Measurements from ENCODE around the gene SRPK2.

SRPK2 gene

DNA sequence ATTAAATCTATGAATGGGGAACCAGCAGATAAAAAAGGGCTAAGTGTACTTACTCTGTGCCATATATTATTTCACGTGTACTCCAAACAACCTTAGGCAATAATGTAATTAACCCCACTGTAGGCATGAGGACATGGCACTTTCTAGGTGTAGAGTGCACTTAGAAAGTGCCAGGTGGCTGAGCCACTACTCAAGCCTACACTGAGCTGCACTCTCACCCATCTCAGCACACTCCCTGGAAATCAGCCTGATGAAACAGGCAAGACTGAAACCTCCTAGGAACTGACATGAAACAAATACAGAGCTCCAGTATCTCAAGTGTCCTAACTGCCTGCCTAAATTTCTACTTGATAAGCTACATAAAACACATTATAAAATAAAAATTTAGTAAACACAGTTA lies 227.4 kb downstream of the SRPK2 start:
- no peaks in the 10 kb centered on the region for H3K4me1 Mint-ChIP-seq (ENCODE audit: low read depth)
- H3K9me3 Mint-ChIP-seq, result no peaks in the 10 kb centered on the region
- peaks cover 60% of the 10 kb centered on the region for H3K36me3 Mint-ChIP-seq (ENCODE audit: low read depth)
- no peak overlapping the region for H3K27ac Mint-ChIP-seq
- no peak overlapping the region for H3K4me3 Mint-ChIP-seq
- no peaks in the 10 kb centered on the region for H3K27me3 Mint-ChIP-seq
- intact Hi-C loops (cut with micrococcal nuclease), result no loop called here

- H3K27me3 Mint-ChIP-seq, result no peaks in the 10 kb centered on the region
- no peak overlapping the region for H3K27ac Mint-ChIP-seq
- intact Hi-C loops (cut with micrococcal nuclease), result no loop called here
- no peaks in the 10 kb centered on the region for H3K4me1 Mint-ChIP-seq (ENCODE audit: low read depth)
- no peak overlapping the region for H3K4me3 Mint-ChIP-seq
- H3K36me3 Mint-ChIP-seq (ENCODE audit: low read depth), result peaks cover 42% of the 10 kb centered on the region
- no peaks in the 10 kb centered on the region for H3K9me3 Mint-ChIP-seq
Observed at GRCh38 chr7:105157278-105157677, 231.4 kb downstream of the SRPK2 start.

DNA sequence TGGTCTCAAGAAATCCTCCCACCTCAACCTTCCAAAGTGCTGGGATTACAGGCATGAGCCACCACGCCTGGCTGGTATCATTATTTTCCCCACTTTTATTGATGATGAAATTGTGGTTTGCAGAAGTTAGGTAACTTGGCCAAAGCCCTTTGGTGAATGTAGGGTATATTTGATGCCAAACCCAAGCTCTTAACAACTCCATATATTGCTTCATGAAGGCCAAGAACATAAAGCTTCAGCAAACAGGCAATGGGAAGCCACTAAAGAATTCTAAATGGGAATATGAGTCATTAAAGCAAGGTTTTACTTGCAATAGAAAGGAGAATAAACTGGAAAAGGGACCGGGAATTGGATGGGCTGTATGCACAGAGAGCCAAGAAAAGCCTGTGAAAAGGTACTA lies 232.0 kb downstream of the SRPK2 start:
- no peaks in the 10 kb centered on the region for H3K4me1 Mint-ChIP-seq (ENCODE audit: low read depth)
- no peak overlapping the region for H3K27ac Mint-ChIP-seq

DNA sequence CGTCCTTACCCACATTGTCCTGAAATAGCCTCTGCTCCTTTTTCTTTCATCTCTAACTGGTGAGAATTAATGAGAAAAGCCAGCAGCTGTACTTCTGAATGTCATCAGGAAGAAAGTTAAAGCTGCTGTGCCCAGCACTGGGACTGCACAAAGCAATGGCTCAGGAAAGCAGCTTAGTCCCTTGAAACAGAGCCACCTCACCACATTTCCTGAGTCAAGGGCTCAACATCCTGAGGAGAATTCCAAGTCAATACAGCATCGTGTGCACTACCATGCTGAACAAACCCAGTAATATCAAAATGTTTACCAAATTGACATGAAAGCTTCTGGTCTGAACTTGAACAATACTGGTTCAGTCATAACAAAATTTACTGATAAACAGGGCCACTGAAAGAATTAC lies 234.6 kb downstream of the SRPK2 start:
- Mint-ChIP-seq H3K36me3 (ENCODE audit: low read depth) (peaks cover 52% of the 10 kb centered on the region), H3K27me3 (no peaks in the 10 kb centered on the region), H3K27ac (no peak overlapping the region), H3K4me1 (ENCODE audit: low read depth) (peaks cover 6% of the 10 kb centered on the region), H3K4me3 (no peak overlapping the region), H3K9me3 (no peaks in the 10 kb centered on the region)
- intact Hi-C loops (cut with micrococcal nuclease), result no loop called here

More for the DNA sequence above, 232.0 kb downstream of the SRPK2 start:
- Mint-ChIP-seq H3K9me3 (no peaks in the 10 kb centered on the region), H3K4me3 (no peak overlapping the region), H3K36me3 (ENCODE audit: low read depth) (peaks cover 42% of the 10 kb centered on the region), H3K27me3 (no peaks in the 10 kb centered on the region)
- intact Hi-C loops (cut with micrococcal nuclease), result no loop called here

DNA sequence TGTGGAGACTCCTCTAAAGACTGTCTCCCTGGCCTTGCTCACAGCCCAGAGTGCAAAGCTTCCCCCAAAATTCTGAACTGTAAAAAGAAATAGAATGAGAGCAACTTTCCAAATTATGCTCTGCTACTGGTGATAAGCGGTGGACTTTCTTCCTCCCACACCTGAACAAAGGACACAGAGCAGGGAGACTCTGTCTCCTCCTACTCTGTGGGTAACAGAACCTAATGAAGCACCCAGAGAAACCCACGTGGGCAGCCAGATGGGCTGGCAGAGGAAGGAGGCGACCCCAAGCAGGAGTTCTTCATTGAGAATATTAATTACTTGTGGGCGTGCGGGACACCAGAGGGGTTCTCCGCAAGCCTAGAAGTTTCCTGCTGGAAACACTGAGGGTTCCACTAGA lies 235.2 kb downstream of the SRPK2 start:
- Mint-ChIP-seq H3K4me3 (no peak overlapping the region), H3K4me1 (ENCODE audit: low read depth) (peaks cover 6% of the 10 kb centered on the region), H3K36me3 (ENCODE audit: low read depth) (peaks cover 54% of the 10 kb centered on the region), H3K27me3 (no peaks in the 10 kb centered on the region), H3K9me3 (no peaks in the 10 kb centered on the region), H3K27ac (no peak overlapping the region)
- intact Hi-C loops (cut with micrococcal nuclease), result loop anchor here (1.0 to 2.0 kb wide), 2 partner anchors 183 to 248 kb away; no protein-coding TSS in a partner anchor

DNA sequence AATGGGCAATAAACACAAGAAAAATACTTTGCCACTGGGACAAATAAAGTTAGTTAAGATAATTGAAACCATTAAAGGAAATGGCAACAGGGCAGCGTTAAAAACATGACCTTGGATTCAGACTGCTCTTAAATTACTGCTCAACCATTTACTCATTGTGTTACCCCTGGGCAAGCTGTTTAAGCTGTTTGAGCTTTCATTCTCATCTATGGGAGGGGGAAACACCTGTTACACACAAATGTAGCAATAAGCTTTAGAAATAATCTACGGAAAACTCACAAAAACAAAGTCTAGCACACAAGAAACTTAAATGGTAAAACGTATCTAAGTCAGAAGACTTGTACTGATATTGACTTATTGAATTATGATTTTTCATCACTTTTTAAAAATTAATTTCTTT lies 237.6 kb downstream of the SRPK2 start:
- H3K4me3 Mint-ChIP-seq, result no peak overlapping the region
- H3K9me3 Mint-ChIP-seq, result no peaks in the 10 kb centered on the region
- no peaks in the 10 kb centered on the region for H3K27me3 Mint-ChIP-seq
- H3K4me1 Mint-ChIP-seq (ENCODE audit: low read depth), result peaks cover 6% of the 10 kb centered on the region
- peaks cover 42% of the 10 kb centered on the region for H3K36me3 Mint-ChIP-seq (ENCODE audit: low read depth)
- intact Hi-C loops (cut with micrococcal nuclease), result no loop called here
- H3K27ac Mint-ChIP-seq, result no peak overlapping the region

DNA sequence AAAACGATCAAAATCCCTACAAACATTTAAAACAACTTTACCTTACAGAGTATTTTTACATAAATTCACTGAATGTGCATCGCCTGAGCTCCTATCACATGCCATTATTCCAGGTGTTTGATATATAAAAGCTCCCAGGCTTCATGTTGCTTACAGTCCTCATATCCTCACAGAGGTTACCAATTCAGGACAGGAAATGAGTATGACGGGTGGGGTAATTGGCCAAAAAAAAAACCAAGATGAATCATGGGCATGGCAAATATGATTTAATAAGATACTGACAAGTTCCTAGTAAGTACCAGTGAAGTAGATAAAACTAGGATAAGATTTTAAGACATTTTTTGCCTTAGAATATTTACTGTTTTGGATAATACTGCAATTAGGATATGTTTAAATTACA lies 238.9 kb downstream of the SRPK2 start:
- Mint-ChIP-seq H3K27ac (no peak overlapping the region), H3K9me3 (no peaks in the 10 kb centered on the region), H3K4me3 (no peak overlapping the region), H3K36me3 (ENCODE audit: low read depth) (peaks cover 39% of the 10 kb centered on the region), H3K27me3 (no peaks in the 10 kb centered on the region), H3K4me1 (ENCODE audit: low read depth) (peaks cover 6% of the 10 kb centered on the region)
- intact Hi-C loops (cut with micrococcal nuclease), result no loop called here

DNA sequence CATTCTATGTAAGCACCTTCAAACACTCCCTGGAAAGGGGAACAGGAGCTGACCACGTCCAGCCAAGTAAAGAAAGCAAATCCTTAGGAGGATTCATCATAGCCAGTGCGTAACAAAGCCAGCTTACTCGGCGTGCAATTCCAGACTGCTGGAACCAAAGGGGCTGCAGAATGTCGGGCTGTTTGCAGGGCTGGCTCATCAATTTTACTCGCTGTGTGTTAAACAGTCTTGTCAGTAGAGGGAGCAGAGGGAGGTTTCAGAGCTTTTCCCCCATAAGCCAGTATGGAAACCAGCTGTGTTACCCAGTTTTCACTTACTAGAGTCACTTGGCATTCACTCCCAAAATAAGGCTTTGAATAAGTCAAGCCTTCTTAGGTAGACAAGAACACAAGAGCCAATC lies 247.7 kb downstream of the SRPK2 start:
- H3K4me1 Mint-ChIP-seq (ENCODE audit: low read depth), result no peaks in the 10 kb centered on the region
- intact Hi-C loops (cut with micrococcal nuclease), result no loop called here
- peaks cover 91% of the 10 kb centered on the region for H3K36me3 Mint-ChIP-seq (ENCODE audit: low read depth)
- no peak overlapping the region for H3K27ac Mint-ChIP-seq
- H3K9me3 Mint-ChIP-seq, result no peaks in the 10 kb centered on the region
- no peak overlapping the region for H3K4me3 Mint-ChIP-seq
- H3K27me3 Mint-ChIP-seq, result no peaks in the 10 kb centered on the region

DNA sequence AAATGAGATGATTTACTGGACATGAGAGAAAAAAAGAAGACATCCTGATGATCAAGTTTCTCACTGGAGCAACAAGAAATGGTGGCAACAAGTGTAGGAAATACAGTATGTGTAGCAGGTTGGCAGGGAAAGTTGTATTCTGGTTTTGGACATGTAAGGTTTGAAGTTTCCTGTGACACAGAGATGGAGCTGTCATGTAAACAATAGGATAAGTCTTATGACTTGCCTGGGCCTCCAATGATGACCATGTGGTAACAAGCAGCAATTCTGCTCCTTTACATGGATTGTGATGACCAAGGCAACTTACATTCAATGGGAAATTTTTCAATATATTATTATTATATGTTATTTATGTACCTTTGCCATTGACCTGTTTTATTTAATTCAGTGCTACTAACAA lies 249.3 kb downstream of the SRPK2 start:
- intact Hi-C loops (cut with micrococcal nuclease), result no loop called here
- no peak overlapping the region for H3K27ac Mint-ChIP-seq
- no peak overlapping the region for H3K4me3 Mint-ChIP-seq
- H3K36me3 Mint-ChIP-seq (ENCODE audit: low read depth), result peaks cover 90% of the 10 kb centered on the region
- no peaks in the 10 kb centered on the region for H3K4me1 Mint-ChIP-seq (ENCODE audit: low read depth)
- H3K27me3 Mint-ChIP-seq, result no peaks in the 10 kb centered on the region
- no peaks in the 10 kb centered on the region for H3K9me3 Mint-ChIP-seq

DNA sequence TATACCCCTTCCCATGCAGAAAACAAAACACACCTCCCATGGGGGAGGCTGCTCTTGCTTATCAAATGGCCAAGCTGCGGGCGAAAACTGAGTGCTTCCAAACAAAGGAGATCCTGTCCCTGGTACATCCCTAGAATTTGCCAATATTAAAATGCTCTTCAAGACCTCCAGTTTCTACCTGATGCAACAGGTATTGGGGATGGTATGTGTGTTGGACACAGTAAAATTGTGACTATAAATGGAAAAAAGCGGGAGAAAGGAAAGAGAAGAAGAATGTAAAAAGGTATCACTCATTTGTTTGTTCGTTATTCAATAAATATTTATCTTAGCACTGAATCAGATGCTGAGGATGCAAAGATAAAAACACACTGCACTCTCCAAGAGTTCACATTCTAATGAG lies 250.8 kb downstream of the SRPK2 start:
- H3K4me1 Mint-ChIP-seq (ENCODE audit: low read depth), result no peaks in the 10 kb centered on the region
- H3K36me3 Mint-ChIP-seq (ENCODE audit: low read depth), result peaks cover 86% of the 10 kb centered on the region
- H3K9me3 Mint-ChIP-seq, result no peaks in the 10 kb centered on the region
- H3K4me3 Mint-ChIP-seq, result no peak overlapping the region
- intact Hi-C loops (cut with micrococcal nuclease), result no loop called here
- H3K27me3 Mint-ChIP-seq, result no peaks in the 10 kb centered on the region
- no peak overlapping the region for H3K27ac Mint-ChIP-seq

GRCh38 chr7:105136221-105136620 lies 252.5 kb downstream of the SRPK2 start:
- Mint-ChIP-seq H3K36me3 (ENCODE audit: low read depth) (peaks cover 87% of the 10 kb centered on the region), H3K4me3 (no peak overlapping the region), H3K27me3 (no peaks in the 10 kb centered on the region), H3K9me3 (no peaks in the 10 kb centered on the region), H3K27ac (no peak overlapping the region), H3K4me1 (ENCODE audit: low read depth) (no peaks in the 10 kb centered on the region)
- intact Hi-C loops (cut with micrococcal nuclease), result no loop called here

DNA sequence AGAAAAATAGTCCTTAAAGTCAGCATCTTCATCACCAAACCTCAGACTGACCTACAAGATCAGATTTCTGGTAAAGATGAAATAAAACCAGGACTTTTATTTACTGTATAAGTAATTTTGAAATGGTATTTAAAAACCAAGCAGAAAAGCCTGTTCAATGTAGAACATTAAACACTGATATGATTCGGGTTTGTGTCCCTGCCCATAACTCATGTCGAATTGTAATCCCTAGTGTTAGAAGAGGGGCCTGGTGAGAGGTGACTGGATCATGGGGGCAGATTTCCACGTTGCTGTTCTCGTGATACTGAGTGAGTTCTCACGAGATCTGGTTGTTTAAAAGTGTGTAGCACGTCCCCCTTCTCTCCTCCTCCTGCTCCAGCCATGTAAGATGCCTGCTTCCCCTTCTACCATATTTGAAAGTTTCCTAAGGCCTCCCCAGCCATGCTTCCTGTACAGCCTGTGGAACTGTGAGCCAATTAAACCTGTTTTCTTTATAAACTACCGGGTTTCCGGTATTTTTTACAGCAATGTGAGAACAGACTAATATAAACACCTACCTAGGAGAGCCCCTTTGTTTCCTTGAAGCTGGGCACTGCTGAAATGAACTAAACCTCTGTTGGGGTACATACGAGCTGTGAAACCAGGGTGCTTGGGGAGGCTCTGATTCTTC lies 254.6 kb downstream of the SRPK2 start:
- Mint-ChIP-seq H3K27me3 (no peaks in the 10 kb centered on the region), H3K9me3 (no peaks in the 10 kb centered on the region), H3K36me3 (ENCODE audit: low read depth) (peaks cover 88% of the 10 kb centered on the region), H3K4me1 (ENCODE audit: low read depth) (no peaks in the 10 kb centered on the region), H3K27ac (no peak overlapping the region), H3K4me3 (no peak overlapping the region)
- intact Hi-C loops (cut with micrococcal nuclease), result no loop called here

GRCh38 chr7:105133358-105133757 lies 255.4 kb downstream of the SRPK2 start:
- peaks cover 86% of the 10 kb centered on the region for H3K36me3 Mint-ChIP-seq (ENCODE audit: low read depth)
- H3K4me1 Mint-ChIP-seq (ENCODE audit: low read depth), result no peaks in the 10 kb centered on the region
- no peak overlapping the region for H3K4me3 Mint-ChIP-seq
- H3K27ac Mint-ChIP-seq, result no peak overlapping the region
- H3K27me3 Mint-ChIP-seq, result no peaks in the 10 kb centered on the region
- no peaks in the 10 kb centered on the region for H3K9me3 Mint-ChIP-seq
- intact Hi-C loops (cut with micrococcal nuclease), result no loop called here

GRCh38 chr7:105132835-105133234 lies 255.9 kb downstream of the SRPK2 start:
- H3K9me3 Mint-ChIP-seq, result no peaks in the 10 kb centered on the region
- H3K27me3 Mint-ChIP-seq, result no peaks in the 10 kb centered on the region
- no peak overlapping the region for H3K27ac Mint-ChIP-seq
- intact Hi-C loops (cut with micrococcal nuclease), result no loop called here
- H3K36me3 Mint-ChIP-seq (ENCODE audit: low read depth), result peaks cover 86% of the 10 kb centered on the region
- H3K4me1 Mint-ChIP-seq (ENCODE audit: low read depth), result no peaks in the 10 kb centered on the region
- no peak overlapping the region for H3K4me3 Mint-ChIP-seq

DNA sequence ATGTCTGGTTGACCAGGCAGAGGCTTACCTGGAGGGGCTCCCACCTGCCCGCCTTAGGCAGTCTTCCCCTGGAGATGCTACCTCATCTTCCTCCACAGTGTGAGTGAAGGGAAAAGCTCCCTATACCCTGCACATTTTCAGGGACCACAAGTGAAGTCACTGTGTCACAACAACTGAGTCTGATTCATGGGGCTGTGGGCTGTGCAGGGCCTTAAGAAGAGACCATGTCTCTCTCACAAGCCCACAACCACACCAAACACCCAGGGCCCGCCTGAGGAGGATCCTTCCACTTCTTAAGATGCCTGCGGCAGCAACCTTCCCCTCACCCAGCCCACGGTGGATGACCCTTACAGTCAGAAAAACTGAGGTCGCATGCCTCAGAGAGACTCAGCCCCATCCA lies 256.4 kb downstream of the SRPK2 start:
- H3K9me3 Mint-ChIP-seq, result no peaks in the 10 kb centered on the region
- H3K27me3 Mint-ChIP-seq, result no peaks in the 10 kb centered on the region
- intact Hi-C loops (cut with micrococcal nuclease), result no loop called here
- H3K4me1 Mint-ChIP-seq (ENCODE audit: low read depth), result no peaks in the 10 kb centered on the region
- no peak overlapping the region for H3K27ac Mint-ChIP-seq
- H3K4me3 Mint-ChIP-seq, result no peak overlapping the region
- H3K36me3 Mint-ChIP-seq (ENCODE audit: low read depth), result peaks cover 86% of the 10 kb centered on the region
